Ectodermal cell (in vitro differentiated cells): ENCODE data around the gene DENND5B. TPM values are rescaled to one million over a fixed set of nuclear protein-coding genes. Genes with fewer than 3 reads are reported as not detected.
A peak's percentile ranks its signal among the peaks of the same experiment; 100 is the strongest.

Experiments used
- H3K27ac ChIP-seq: 2 replicates; pipeline ENCODE4 v1.7.0; 2013; ENCODE audit warnings: mild to moderate bottlenecking, low read depth, low read length; ENCODE audit not compliant: insufficient read depth, poor library complexity, severe bottlenecking
- H3K27me3 ChIP-seq: 2 replicates; pipeline ENCODE4 v1.7.0; 2013; ENCODE audit warnings: mild to moderate bottlenecking, low read length; ENCODE audit not compliant: insufficient read depth, control insufficient read depth, poor library complexity, severe bottlenecking
- H3K36me3 ChIP-seq: one replicate; pipeline ENCODE4 v1.7.0; 2013; ENCODE audit warnings: low read length; ENCODE audit not compliant: control insufficient read depth, insufficient read depth
- H3K4me1 ChIP-seq: one replicate; pipeline ENCODE4 v1.7.0; 2013; ENCODE audit warnings: low read length; ENCODE audit not compliant: control insufficient read depth, insufficient read depth
- H3K4me3 ChIP-seq: 2 replicates; pipeline ENCODE4 v1.7.0; 2013; ENCODE audit warnings: low read depth, low read length, control low read depth; ENCODE audit not compliant: insufficient read depth
- H3K9me3 ChIP-seq: 2 replicates; pipeline ENCODE4 v1.7.0; 2013; ENCODE audit warnings: mild to moderate bottlenecking, low read length, moderate library complexity; ENCODE audit not compliant: control insufficient read depth
- whole genome bisulfite sequencing, 2 experiments: methylation state at CpG; one replicate each; pipeline ENCODE4 v1.1.7; 2013; ENCODE audit warnings: missing lambda C conversion rate in 2 of 2; 5-methylcytosine and 5-hydroxymethylcytosine counted together
- polyA plus RNA-seq, 4 experiments: library from polyadenylated mRNA; stranded (reverse); fragments of 50-300 nt; gene quantifications; one replicate each; pipeline ENCODE4 v1.2.3, GENCODE V29; 2013

Gene DENND5B
- polyA plus RNA-seq (2013, experiment 1 of 4): 24.2 TPM
- 27.2 TPM for polyA plus RNA-seq (2013, experiment 2 of 4)
- polyA plus RNA-seq (2013, experiment 3 of 4): 21.4 TPM
- polyA plus RNA-seq (2013, experiment 4 of 4): 23.1 TPM

DNA sequence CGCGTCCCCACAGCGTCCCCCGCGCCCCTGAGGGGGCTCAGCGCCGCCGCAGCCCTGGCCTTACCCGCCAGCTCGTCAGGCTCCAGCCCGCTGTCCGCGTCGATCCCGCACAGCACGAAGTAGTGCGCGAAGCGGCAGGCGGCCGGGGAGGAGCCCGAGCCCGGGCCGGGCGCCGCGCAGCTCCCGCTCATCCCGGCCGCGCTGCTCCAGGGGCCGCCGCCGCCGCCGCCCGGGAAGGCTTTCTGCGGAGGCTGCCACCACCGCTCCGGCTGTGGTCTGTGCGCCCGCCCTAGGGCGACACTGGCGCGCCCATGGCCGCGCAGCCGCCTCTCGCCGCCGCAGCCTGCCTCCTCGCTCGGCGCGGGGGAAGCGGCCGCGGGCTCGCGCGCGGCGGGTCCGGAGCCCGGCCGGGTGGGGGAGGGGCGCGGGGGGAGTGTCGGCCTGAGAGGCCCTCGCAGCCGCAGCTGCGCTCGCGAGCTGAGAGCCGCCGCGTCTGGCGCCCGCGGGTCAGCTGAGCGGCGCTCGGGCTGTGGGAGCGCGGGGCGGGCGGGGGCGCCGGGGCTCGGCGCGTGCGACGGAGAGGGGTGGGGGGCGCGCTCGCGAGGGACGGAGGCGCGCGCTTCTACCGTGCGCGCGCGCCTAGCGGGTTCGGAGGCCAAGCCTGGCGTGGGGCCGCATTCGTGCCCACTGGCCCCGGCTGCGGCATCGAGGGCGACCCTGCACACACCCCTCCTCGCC lies at the start of gene DENND5B:
DENND5B (minus strand) TSS at position 495 of the 738 bp plus-strand sequence; CDS start at position 191, 304 bp downstream.
- Histone ChIP-seq H3K4me1 (peaks cover 11% of the 10 kb centered on the region), H3K4me3 (peak within 1 kb of the TSS; percentile 86), H3K9me3 (no peaks in the 10 kb centered on the region), H3K27me3 (peaks cover 8% of the 10 kb centered on the region), H3K36me3 (no peaks in the 10 kb centered on the region), H3K27ac (peak within 1 kb of the TSS; percentile 90)
- whole genome bisulfite sequencing, 2 experiments: 0% methylated on average over 117 of the region's 117 CpGs

GRCh38 chr12:31634620-31635019 lies 43.7 kb upstream of the DENND5B start:
- Histone ChIP-seq H3K4me3 (no peak overlapping the region), H3K9me3 (no peaks in the 10 kb centered on the region), H3K27ac (no peak overlapping the region), H3K27me3 (no peaks in the 10 kb centered on the region), H3K4me1 (peaks cover 4% of the 10 kb centered on the region), H3K36me3 (no peaks in the 10 kb centered on the region)
- 93 to 100% methylated on average over 1 of the region's 1 CpG for WGBS, 2 experiments

- Histone ChIP-seq H3K27ac (no peak overlapping the region), H3K27me3 (no peaks in the 10 kb centered on the region), H3K4me1 (peaks cover 4% of the 10 kb centered on the region), H3K36me3 (no peaks in the 10 kb centered on the region), H3K4me3 (no peak overlapping the region), H3K9me3 (no peaks in the 10 kb centered on the region)
- 80 to 88% methylated on average over 3 to 4 of the region's 4 CpGs for WGBS, 2 experiments
These were observed 42.5 kb upstream of the DENND5B start for GRCh38 chr12:31633464-31633863.

GRCh38 chr12:31631809-31632208 lies 40.9 kb upstream of the DENND5B start:
- Histone ChIP-seq H3K4me1 (peaks cover 4% of the 10 kb centered on the region), H3K27me3 (no peaks in the 10 kb centered on the region), H3K4me3 (no peak overlapping the region), H3K27ac (no peak overlapping the region), H3K9me3 (no peaks in the 10 kb centered on the region), H3K36me3 (no peaks in the 10 kb centered on the region)
- WGBS, 2 experiments: 93 to 95% methylated on average over 12 of the region's 12 CpGs

GRCh38 chr12:31631023-31631724 lies 40.2 kb upstream of the DENND5B start:
- H3K9me3 ChIP-seq: no peaks in the 10 kb centered on the region
- no peak overlapping the region for H3K4me3 ChIP-seq
- WGBS, 2 experiments: 94 to 97% methylated on average over 6 of the region's 6 CpGs
- H3K4me1 ChIP-seq: peaks cover 4% of the 10 kb centered on the region
- no peak overlapping the region for H3K27ac ChIP-seq
- no peaks in the 10 kb centered on the region for H3K27me3 ChIP-seq
- no peaks in the 10 kb centered on the region for H3K36me3 ChIP-seq

DNA sequence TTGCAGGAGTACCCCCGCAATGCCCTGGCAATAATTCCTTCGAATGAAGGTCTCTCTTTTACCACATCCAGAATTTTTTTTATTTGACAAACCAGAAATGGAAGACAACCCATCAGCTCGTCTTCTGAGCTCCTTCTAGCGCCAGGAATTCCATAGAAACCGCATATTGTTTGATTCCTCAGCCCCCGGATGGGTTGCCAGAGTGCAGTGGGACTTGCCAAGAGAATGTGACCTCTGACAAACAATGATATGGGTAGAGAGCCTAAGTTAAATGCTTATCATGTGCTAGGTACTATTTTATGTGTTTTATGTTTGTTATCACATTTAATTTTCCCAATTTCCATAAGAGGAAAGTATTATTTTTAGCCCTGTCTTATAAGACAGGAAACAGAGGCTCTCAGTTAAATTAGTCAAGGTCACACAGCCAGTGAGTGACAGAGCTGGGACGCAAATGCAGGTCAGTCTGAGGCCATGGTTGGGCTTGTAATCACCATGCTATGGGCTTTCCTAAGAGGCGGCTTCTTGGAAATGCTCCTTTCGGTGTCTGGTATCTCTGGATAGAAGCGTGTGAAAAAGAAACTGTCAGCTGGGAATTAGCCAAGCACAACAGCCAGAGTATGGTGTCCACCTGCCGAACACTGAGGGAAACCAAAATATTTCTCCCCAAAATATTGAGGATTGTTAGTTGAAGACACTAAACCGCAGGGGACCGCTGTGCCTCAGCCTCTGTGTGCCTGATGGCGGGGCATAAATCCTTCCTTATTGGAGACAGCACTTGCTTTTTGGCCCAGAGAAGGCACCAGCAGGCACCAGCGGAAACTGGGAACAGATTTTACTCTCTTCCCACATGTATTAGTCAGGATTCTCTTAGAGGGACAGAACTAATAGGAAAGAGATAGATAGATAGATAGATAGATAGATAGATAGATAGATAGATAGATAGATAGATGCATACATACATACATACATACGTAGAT lies 39.1 kb upstream of the DENND5B start:
- H3K4me3 ChIP-seq: no peak overlapping the region
- H3K9me3 ChIP-seq: no peaks in the 10 kb centered on the region
- no peaks in the 10 kb centered on the region for H3K27me3 ChIP-seq
- peak overlapping the region; percentile 61 for H3K27ac ChIP-seq
- peaks cover 4% of the 10 kb centered on the region for H3K4me1 ChIP-seq
- 82 to 84% methylated on average over 15 of the region's 16 CpGs for WGBS, 2 experiments
- no peaks in the 10 kb centered on the region for H3K36me3 ChIP-seq

DNA sequence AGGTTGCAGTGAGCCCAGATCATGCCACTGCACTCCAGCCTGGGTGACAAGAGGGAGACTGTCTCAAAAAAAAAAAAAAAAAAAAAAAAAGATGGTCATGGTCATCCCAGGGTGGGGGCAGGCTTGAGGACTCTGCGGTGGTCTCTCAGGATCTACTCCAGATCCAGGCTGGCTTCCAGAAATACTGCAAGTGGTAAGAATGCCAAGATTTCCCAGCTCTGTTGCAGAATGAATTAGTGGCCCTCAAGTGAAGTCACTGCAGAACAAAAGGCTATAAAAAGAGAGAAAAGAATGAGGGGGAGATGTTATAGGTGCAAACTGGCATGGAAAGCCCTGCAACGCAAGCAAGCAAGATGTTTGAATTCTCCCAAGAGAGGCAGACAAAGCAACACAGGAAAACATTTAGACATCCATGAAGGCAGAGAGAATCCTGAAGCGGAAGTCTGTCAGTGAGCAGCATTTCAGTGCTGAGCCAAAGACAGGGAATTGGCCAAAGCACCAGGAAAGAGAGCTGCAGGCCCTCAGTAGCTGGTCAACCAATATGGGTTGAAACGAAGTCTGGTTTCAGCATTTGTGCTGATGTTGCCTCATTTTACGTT lies 36.6 kb upstream of the DENND5B start:
- Histone ChIP-seq H3K4me3 (no peak overlapping the region), H3K27me3 (no peaks in the 10 kb centered on the region), H3K9me3 (no peaks in the 10 kb centered on the region), H3K27ac (peak overlapping the region; percentile 36), H3K4me1 (peaks cover 4% of the 10 kb centered on the region), H3K36me3 (no peaks in the 10 kb centered on the region)
- 90 to 93% methylated on average over 5 of the region's 5 CpGs for whole genome bisulfite sequencing, 2 experiments

- no peaks in the 10 kb centered on the region for H3K36me3 ChIP-seq
- no peaks in the 10 kb centered on the region for H3K9me3 ChIP-seq
- no peak overlapping the region for H3K27ac ChIP-seq
- no peak overlapping the region for H3K4me3 ChIP-seq
- H3K4me1 ChIP-seq: peaks cover 4% of the 10 kb centered on the region
- no peaks in the 10 kb centered on the region for H3K27me3 ChIP-seq
- 79 to 84% methylated on average over 6 to 7 of the region's 7 CpGs for WGBS, 2 experiments
These were observed 35.5 kb upstream of the DENND5B start for GRCh38 chr12:31626270-31626995.

- WGBS, 2 experiments: 92 to 96% methylated on average over 4 of the region's 4 CpGs
- Histone ChIP-seq H3K4me3 (no peak overlapping the region), H3K27me3 (no peaks in the 10 kb centered on the region), H3K4me1 (no peaks in the 10 kb centered on the region), H3K36me3 (no peaks in the 10 kb centered on the region), H3K27ac (no peak overlapping the region), H3K9me3 (no peaks in the 10 kb centered on the region)
These were observed 31.1 kb upstream of the DENND5B start for GRCh38 chr12:31622038-31622437.
